Spleen (tissue), 7 donors: ENCODE data around the gene CLMN.

Experiments
- CTCF ChIP-seq, 11 experiments: fragments of 200-600 bp in 7 of 11; fragments of 450-650 bp in 4 of 11; sonication (generic) in 4 of 11; IDR thresholded peaks in 8 of 11; conservative IDR thresholded peaks in 3 of 11; 1 replicate in 7 of 11; 2 replicates in 4 of 11; pipeline versions ENCODE4 v1.4.0 to v1.8.0; 2016 to 2021; ENCODE audit warnings: antibody characterized with exemption in 11 of 11, inconsistent platforms in 4 of 11, mild to moderate bottlenecking in 1 of 11
- POLR2A ChIP-seq, 3 donors: fragments of 450-650 bp; IDR thresholded peaks; one replicate each; pipeline ENCODE4 v1.5.1; 2017; ENCODE audit warnings: antibody characterized with exemption in 3 of 3, mild to moderate bottlenecking in 1 of 3
- POLR2AphosphoS5 ChIP-seq, 3 donors: sonication (generic); formaldehyde crosslinking; IDR thresholded peaks; one replicate each; pipeline ENCODE4 v1.5.1; 2017; ENCODE audit warnings: antibody characterized with exemption in 3 of 3
- donor health status: DM: no; HTN: no; CAD: no; lungs with moderate emphysema.
- donor health status: DM: no; HTN: no; CAD: no.
- donor health status: DM: no; HTN: no; CAD: no.

- TF ChIP-seq CTCF (IDR thresholded peaks at IDR 0.05 in 8 of 11, conservative IDR thresholded peaks at IDR 0.05 in 3 of 11): no peak
- TF ChIP-seq POLR2AphosphoS5 (IDR thresholded peaks at IDR 0.05): no peak
- TF ChIP-seq POLR2A (IDR thresholded peaks at IDR 0.05): no peak
These were observed 1.4 kb upstream of the CLMN start for GRCh38 chr14:95320955-95321600.
